GM04503 (cell line): ENCODE data around the gene SFTPD.
"Not testable (repeated sequence)": the region's sequence is repeated elsewhere in the genome, so short reads cannot be mapped to it uniquely, and the experiment has no call there.

Experiments
- DNase-seq: peaks from one replicate; pipeline ENCODE4 v3.0.0-alpha.2; 2012; ENCODE audit warnings: low read depth

The SFTPD gene

DNA sequence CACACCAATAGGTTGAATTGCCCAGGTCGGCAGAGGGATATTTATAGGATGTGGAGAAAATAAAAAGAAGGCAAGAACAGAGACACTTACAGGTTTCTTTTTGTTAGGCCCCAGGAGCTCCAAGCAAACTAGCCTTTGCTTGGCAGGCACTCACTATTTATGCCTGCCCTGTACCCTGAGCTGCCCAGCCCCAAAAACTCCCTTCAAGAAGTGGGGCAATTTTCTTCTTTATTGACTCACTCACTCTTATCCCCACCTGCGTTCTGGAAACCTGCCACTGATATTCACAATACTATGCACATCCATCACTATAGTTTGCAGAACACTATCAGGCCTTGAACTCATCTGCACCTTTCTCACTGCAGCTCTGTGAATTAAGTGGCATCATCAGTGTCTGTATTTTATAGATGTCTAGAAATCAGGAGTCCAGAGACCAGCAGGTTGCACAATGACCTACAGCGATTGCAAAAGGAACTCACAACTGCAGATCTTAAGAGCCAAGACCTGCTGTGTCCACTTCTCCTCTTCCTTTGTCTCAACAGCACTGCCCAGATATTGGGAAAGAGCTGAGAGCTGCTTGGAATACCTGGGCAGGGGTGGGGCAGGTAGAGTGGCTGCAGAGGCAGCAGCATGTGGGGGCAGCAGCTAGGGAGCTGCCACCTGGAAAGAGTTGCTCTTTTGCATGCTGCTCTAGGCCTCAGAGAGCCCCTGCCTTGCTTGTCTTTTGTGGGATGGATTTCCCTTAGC, at the start of gene SFTPD:
SFTPD (minus strand) TSS at position 130 of the 747 bp plus-strand sequence. CDS start 2,446 bp downstream, outside the sequence.
- DNase-seq, result no peak

DNA sequence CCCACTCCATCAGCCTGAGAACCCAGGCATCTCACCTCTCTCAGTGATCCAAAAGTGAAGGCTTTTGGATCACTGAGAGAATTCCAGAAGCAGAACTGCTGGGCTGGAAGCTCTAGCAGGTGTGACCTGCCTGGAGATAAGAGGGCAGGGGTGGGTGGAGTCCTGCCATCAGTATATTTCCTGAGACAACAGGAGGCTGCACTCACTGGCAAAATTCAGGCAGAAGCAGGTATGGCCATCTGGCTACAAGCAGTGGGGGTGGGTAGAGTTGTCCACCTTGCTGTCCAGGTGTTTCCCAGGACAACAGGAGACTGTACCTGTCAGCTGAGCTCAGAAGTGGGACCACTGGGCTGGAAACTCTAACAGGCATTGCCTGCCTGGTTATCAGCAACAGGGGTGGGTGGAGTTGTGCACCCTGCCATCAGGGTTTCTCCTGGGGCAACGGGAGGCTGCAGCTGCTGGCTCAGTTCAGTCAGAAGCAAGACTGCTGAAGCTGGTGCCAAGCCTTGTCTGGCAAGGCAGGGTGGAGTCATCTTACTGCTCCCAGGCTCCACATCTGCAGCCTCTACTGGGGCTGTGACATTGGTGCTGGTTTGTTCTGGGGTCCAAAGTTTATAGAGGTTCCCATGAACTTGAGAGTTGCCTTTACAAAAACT, 47.2 kb upstream of the SFTPD start:
- no peak for DNase-seq

DNA sequence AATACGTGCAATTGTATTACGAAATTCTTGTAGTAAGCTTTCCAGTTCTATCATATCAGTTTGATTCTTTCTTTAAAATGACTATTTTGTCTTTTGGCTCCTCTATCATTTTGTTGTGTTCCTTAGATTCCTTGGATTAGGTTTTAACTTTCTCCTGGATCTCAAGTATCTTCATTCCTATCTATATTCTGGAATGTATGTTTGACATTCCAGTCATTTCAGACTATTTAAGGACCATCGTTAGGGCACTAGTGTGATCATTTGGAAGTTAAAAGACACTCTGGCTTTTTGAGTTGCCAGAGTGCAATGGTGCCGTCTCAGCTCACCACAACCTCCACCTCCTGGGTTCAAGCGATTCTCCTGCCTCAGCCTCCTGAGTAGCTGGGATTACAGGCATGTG, 45.7 kb upstream of the SFTPD start:
- no peak for DNase-seq

DNA sequence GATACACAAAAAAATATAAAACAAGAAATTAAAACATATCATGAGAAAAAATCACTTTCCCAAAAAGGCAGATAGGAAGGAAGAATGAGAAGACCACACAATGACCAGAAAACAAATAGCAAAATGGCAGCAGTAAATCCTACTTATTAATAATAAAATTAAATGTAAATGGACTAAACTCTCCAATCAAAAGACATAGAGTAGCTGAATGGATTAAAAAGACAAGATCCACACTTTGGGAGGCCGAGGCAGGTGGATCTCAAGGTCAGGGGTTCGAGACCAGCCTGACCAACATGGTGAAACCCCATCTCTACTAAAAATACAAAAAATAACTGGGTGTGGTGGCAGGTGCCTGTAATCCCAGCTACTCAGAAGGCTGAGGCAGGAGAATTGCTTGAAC, 39.3 kb upstream of the SFTPD start:
- not testable (repeated sequence) for DNase-seq

DNA sequence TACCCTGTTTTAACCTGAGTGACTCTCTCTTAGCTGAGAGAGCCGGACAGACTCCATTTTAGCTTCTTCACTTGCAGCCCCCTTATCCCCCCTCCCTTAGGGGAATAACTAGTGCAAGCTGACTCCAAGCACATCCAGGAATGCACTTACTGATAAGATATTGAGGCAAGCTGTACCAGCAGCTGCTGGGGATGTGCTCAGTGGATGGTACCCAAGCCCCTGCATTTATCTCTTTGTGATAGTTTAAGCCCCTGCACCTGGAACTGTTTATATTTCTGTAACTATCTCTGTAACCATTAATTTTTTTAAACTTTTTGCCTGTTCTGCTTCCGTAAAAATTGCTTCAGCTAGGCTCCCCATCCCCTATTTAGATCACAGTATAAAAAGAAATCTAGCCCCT, 37.8 kb upstream of the SFTPD start:
- not testable (repeated sequence) for DNase-seq

DNA sequence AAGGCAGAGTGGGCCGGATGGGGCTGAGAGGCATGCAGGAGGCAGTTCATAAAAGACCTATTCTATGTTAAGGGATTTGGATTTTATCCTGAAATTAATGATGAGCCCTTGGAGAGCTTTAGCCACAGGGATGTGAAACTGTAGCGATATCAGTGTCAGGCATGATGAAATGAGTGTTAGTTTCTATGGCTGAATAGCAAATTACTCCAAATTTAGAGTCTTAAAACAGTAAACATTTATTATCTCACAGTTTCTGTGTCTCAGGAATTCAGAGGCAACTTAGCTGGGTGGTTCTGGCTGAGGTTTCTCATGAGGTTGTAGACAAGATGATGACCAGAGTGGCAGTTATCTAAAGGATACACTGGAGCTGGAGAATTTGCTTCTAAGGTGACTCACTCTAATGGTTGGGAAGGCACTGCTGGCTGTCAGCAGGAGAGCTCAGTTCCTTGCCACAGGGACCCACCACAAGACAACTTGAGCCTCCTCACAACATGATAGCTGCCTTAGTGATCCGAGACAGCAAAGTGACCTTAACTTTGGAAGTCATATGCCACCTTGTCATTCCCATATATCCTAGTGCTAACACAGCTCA, 36.7 kb upstream of the SFTPD start:
- DNase-seq, result no peak

DNA sequence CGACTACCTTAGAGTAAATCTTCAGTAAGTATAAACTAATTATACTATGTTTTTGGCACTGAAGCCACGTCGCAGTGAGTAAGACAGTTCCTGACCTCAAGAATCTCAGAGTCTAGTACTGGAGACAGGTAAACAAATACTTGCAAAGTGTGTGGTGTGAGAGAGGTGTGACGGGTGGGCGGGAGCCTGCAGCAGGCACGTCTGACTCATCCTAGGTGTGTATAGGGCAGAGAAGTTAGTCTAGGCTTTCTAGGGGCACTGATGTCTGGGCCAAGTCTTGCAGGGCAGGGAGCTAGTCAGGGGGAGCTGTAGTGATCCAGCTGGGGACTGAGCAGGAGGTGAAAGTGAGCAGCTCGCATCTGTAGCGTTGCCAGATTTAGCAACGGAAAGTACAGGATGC, 35.9 kb upstream of the SFTPD start:
- no peak for DNase-seq

DNA sequence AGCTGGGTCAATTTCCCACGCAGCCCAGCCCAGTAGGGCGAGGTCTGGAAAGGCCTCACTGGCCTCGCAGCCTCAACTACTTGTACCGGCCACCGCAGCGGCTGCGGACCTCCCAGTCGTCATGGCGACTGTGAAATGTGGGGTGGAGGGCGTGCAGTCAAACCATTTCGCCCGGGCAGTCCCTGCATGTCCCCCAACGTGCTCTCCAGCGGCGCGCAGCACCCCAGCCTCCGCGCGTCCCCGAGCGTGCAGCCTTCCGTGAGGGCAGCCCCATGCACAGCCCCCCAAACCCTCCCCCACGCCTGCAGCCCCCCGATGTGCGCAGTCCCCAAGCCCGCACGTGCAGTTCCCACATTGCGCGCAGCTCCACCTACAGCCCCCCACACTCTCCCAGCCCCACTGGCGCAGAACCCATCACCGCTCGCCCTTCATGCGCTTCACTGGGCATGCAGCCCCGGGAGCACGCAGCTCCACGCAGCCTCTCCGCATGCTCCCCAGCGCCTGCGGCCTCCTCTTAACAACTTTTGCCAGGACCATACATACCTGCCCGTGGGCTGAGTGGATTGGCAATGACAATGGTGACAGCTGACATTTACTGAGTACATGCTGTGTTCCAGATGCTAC, 34.5 kb upstream of the SFTPD start:
- DNase-seq, result no peak

DNA sequence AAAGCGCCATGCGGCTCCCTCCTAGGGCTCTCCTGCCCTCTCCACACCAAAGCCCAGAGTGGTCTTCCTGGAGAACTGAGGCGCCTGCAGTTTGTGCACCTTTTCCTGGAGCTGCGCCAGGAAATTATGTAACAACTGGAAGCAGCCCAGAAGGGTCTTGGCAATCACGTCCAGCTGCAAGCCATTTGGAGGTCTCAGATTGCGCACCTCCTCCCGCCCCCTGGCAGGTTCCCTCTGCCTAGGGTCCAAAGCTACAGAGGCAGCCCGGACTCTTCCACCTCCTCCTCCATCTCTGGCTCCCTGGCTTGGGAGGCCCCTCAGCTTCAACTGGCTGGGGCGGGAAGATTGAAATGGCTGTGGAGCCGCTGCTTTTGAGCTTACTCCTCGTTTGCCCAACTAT, 34.0 kb upstream of the SFTPD start:
- DNase-seq, result no peak

DNA sequence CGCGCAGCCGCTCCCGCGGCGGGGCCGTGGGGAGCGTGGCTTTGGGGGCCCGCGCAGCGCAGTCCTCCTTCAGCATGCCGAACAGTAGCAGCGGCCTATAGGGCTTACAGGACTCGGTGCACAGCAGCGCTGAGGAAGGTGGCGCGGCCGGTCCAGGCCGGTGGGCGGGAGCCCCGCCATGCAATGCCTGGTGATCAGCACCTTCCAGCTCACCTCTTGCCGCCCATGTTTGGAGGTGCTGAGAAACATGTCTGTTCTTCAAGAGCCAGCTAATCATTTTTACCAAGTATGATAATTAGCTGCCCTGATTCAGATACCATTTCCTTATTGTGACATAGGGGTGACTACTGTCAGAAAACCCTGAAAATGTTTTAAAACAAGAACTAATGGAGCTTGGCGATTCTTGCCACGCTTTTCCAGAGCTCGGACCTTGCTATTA, 33.5 kb upstream of the SFTPD start:
- no peak for DNase-seq

DNA sequence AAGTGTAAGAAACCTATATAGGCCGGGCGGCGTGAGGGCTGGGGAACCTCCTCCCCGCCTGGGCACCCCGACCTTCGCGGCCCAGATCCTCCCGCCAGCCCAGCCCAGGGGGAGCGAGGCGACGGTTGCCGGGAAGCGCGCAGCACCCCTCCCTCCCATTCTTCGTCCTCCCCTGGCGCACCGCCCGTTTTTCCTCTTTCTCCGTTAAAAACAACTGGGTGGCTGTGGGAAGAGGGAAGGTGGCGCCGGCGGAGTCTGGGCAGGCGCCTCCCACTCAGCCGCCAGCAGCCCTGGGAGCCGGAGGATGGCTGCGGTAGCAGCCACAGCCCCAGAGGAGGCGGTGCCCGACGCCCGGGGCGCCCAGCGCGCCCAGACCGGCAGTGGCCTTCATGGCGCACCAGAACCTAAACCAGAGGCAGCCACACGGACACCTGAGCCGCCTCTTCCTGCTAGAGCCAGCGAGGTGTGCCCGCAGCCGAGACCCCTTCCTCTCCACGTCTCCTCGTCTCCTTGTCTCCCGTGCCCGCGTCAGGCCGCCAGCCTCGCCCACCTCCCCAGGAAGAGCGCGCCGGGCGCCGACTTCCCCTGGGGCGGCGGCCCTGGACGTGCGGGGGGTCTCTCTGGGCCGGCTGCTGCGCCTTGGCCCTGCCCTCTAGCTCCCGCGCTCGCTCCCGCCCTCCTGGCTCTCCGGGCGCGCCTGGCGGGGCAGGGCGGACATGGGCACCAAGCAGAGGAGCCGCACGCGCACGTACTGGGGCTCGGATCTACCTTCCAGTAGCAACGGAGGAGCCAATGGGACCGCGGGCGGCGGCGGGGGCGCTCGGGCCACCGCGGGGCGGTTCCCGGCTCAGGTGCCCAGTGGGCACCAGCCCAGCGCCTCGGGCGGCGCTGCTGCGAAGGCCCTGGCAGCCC, 32.8 kb upstream of the SFTPD start:
- no peak for DNase-seq

DNA sequence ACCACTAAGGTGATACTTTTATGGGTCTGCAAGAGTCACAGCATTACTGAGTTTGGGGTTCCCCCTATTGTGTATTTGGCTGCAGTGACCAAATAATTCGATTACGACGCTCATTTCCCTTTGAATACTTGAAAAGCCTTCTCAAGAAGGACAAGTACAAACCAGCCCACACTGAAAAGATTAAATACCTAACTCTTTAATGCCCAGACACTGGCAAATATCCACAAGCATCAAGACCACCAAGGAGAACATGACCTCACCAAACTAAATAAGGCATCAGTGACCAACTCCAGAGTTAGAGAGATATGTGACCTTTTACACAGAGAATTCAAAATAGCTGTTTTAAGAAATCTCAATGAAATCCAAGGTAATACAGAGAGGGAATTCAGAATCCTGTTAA, 31.8 kb upstream of the SFTPD start:
- DNase-seq, result no peak

DNA sequence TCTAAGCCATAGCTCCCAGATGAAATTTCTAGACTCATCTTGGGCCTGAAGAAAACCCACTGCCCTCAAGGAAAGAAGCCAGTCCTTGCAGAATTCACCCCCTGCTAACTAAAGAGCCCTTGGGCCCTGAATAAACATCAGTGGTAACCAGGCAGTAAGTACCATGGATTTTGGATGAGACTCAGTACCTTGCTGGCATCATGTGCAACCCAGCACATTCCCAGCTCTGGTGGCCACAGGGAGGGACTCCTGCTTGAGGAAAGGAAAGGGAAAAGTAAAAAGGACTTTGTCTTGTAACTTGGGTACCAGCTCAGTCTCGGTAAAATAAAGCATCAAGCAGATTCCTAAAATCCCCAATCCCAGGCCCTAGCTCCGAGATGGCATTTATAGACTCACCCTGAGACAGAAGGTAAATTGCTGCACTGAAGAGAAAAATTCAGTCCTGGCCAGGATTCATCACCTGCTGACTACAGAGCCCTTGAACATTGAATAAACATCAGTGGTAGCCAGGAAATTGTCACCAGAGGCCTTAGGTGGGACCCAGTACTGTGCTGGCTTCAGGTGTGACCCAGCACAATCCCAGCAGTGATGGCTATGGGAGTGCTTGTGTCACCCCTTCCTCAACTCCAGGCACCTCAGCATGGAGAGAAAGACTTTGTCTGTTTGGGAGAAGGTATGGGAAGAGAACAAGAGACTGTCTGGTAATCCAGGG, 31.2 kb upstream of the SFTPD start:
- DNase-seq, result no peak

DNA sequence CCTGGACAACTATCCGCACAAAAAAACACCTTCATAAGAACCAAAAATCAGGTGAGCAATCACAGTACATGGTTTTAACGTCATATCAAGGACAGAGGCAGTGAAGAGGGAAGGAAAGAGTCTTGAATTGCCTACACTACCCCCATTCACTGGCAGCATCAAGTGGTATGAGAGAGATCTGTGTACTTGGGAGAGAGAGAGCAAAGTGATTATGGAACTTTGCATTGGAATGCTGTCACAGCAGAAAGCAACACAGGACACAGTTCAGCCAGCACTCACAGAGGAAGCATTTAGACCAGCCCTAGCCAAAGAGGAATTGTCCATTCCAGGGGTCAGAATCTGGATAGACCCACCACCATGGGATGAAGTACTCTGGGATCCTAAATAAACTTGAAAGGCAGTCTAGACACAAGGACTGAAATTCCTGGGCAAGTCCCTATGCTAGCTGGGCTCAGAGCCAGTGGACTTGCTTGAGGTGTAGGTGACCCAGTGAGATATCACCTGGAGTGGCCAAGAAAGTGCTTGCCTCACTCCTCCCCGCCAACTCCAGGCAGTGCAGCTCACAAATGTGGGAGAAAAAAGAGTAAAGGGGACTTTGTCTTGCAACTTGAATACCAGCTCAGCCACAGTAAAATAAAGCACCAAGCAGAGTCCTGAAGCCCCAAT, 30.5 kb upstream of the SFTPD start:
- no peak for DNase-seq

DNA sequence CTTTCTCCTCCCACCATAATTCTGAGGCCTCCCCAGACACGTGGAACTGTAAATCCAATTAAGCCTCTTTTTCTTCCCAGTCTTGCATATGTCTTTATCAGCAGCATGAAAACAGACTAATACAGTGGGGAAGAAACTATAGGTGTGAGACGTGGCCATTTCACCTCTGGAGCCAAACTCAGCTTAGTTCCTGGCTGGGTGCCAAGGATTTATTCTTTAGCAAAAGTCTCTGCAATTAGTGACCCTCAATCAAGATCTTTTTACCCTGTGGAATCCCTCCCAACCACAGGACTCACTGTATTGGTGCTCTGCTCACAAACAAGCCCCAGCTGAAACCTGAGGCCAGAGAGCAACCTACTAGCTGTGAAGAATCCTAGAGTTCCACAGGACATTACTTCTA, 28.1 kb upstream of the SFTPD start:
- DNase-seq, result no peak

DNA sequence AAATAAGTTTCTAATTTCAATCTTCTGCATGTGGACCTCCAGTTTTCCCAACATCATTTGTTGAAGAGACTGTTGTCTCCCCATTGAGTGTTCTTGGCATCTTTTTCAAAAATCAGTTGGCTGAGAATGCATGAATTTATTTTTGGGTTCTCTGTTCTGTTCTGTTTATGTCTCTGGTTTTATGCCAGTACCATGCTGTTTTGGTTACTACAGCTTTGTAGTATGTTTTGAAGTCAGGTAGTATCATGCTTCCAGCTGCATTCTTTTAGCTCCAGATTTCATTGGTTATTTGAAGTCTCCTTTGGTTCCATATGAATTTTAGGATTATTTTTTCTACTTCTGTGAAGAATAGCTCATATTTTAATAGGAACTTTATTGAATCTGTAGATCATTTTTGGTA, 21.2 kb upstream of the SFTPD start:
- no peak for DNase-seq

DNA sequence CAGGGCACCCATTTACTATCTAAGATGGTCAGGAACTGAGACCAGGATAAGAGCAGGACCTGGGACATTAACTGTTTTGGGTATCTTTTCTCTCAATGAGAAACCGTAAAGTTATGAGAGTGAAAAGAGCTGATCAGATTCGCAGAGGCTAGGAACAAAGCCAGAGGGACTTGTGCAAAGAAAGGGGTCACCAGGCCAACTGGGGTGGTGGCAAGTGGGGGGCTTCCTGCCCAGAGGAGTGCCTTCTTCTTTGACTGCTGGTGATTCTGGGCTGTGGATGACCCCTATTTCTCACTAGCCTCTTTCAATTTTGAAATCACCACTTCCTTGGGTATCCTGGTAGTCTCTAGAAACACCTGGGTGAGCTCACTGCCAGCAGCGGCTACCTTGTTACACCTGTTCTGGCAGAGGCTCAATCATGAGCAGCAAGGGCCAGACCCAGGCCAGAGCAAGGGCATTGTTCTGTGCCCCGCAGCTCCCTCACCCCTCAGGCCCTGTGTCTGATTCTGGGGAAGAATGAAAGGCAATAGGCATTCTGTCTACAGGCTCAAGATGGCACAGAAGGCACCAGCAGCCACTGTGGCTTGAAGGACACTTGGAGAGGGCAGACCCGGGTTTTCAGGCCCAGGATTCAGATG, 999 bp downstream of the SFTPD start:
- DNase-seq, result no peak

DNA sequence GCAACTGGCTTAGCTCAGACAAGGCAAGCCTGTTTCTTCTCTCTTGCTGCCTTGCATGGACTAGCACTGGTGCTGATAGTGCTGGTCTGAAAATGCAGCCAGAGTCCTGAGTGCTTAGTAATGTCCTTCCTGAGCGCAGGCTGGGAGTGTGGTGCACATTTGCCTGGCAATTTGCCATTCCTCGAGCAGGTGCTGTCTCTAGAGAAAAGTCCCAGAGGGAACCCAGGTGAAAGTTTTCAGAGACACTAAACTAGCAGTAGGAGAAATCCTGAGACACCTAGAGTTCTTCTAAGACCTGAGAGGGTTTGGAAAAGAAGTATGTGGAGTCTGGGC, 1.9 kb downstream of the SFTPD start:
- no peak for DNase-seq

DNA sequence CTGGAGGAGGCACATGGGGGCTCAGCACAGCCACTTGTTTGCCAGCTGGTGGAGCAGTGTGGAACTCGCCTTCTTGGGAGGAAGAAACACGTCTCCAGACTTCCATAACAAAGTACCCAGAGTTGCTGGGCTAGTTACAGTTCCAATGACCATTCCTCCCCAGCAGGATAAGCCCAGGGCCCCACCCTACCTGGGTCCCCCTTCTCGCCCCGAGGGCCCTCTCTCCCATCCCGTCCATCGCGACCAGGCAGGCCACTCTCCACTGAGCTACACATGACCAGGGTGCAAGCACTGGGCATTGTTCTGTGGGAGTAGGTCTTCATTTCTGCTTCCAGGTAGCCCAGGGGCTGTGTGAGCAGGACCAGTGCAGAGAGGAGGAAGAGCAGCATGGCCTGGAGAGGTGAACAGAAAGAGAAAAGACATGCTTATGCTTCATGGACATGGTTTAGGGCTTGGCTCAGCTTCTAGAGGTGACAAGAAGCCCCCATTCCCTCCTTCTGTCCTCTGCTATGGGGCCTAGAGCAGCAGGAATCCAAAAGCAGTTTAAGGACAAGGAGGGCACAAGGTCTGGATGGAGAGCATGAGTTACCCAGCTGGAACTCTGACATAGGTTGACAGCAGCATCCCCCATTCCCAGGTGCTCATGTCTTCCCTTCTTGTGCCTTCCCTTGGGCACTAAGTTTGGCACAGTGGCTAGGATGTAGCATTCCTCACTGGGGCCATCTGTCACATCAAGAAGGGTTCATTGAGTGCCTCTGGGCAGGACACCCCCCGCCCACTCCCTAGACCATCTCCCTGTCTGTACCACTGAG, 2.4 kb downstream of the SFTPD start:
- no peak for DNase-seq
